Measurements from ENCODE around the gene ARID1B. TPM values are rescaled to one million over a fixed set of nuclear protein-coding genes. Genes with fewer than 3 reads are reported as not detected.

ARID1B gene
- total RNA-seq, 1 experiment from 2014 or later = 63.9 TPM

- intact Hi-C loops (cut with micrococcal nuclease) = no loop called here
- H3K9me3 Mint-ChIP-seq (ENCODE audit: unreplicated experiment) = no peaks in the 10 kb centered on the region
These were observed 75.1 kb downstream of the ARID1B start for GRCh38 chr6:156852147-156852857.

GRCh38 chr6:156852858-156853216 is 75.7 kb downstream of the ARID1B start:
- H3K27ac Mint-ChIP-seq (ENCODE audit: low read depth, unreplicated experiment) = no peak overlapping the region
- intact Hi-C loops (cut with micrococcal nuclease) = no loop called here
- CTCF ChIA-PET = interaction anchor here (0.9 to 1.6 kb wide), 3 partner anchors 12 to 288 kb away, joined by 3 to 4 read pairs (median 3); no protein-coding TSS in a partner anchor
- BruUV-seq (replicated peaks) = no TSS peak
- no peak for DNase-seq (ENCODE audit: unreplicated experiment)
- H3K4me3 Mint-ChIP-seq (ENCODE audit: unreplicated experiment) = no peak overlapping the region
- no peak for TF ChIP-seq CTCF (IDR thresholded peaks at IDR 0.05; ENCODE audit: unreplicated experiment)
- no peaks in the 10 kb centered on the region for H3K9me3 Mint-ChIP-seq (ENCODE audit: unreplicated experiment)
- peaks cover 6% of the 10 kb centered on the region for H3K36me3 Mint-ChIP-seq (ENCODE audit: insufficient read depth, unreplicated experiment)
- no peaks in the 10 kb centered on the region for H3K27me3 Mint-ChIP-seq (ENCODE audit: insufficient read depth, unreplicated experiment)
- POLR2A ChIA-PET = interaction anchor here (0.8 to 1.5 kb wide), 2 partner anchors 16 to 169 kb away, joined by 3 to 4 read pairs; no protein-coding TSS in a partner anchor
- H3K4me1 Mint-ChIP-seq (ENCODE audit: insufficient read depth, unreplicated experiment) = peaks cover 16% of the 10 kb centered on the region

More at GRCh38 chr6:156852147-156852857, 75.1 kb downstream of the ARID1B start:
- no peaks in the 10 kb centered on the region for H3K27me3 Mint-ChIP-seq (ENCODE audit: insufficient read depth, unreplicated experiment)
- TF ChIP-seq CTCF (IDR thresholded peaks at IDR 0.05; ENCODE audit: unreplicated experiment) = no peak
- CTCF ChIA-PET = interaction anchor here (0.9 to 1.6 kb wide), 3 partner anchors 13 to 287 kb away, joined by 3 to 4 read pairs (median 3); no protein-coding TSS in a partner anchor
- no TSS peak for BruUV-seq (replicated peaks)
- H3K4me3 Mint-ChIP-seq (ENCODE audit: unreplicated experiment) = no peak overlapping the region
- peaks cover 6% of the 10 kb centered on the region for H3K36me3 Mint-ChIP-seq (ENCODE audit: insufficient read depth, unreplicated experiment)
- no peak for DNase-seq (ENCODE audit: unreplicated experiment)
- peaks cover 19% of the 10 kb centered on the region for H3K4me1 Mint-ChIP-seq (ENCODE audit: insufficient read depth, unreplicated experiment)
- H3K27ac Mint-ChIP-seq (ENCODE audit: low read depth, unreplicated experiment) = no peak overlapping the region
- POLR2A ChIA-PET = interaction anchor here (0.8 kb wide), 1 partner anchor 15 kb away, joined by 3 read pairs; no protein-coding TSS in a partner anchor

- Mint-ChIP-seq H3K27me3 (ENCODE audit: insufficient read depth, unreplicated experiment) (no peaks in the 10 kb centered on the region), H3K4me3 (ENCODE audit: unreplicated experiment) (no peak overlapping the region), H3K27ac (ENCODE audit: low read depth, unreplicated experiment) (no peak overlapping the region), H3K36me3 (ENCODE audit: insufficient read depth, unreplicated experiment) (peaks cover 6% of the 10 kb centered on the region), H3K4me1 (ENCODE audit: insufficient read depth, unreplicated experiment) (peaks cover 16% of the 10 kb centered on the region), H3K9me3 (ENCODE audit: unreplicated experiment) (no peaks in the 10 kb centered on the region)
- intact Hi-C loops (cut with micrococcal nuclease) = no loop called here
- no TSS peak for BruUV-seq (replicated peaks)
- POLR2A ChIA-PET = interaction anchor here (0.6 to 1.5 kb wide), 2 partner anchors 107 to 168 kb away, joined by 3 to 4 read pairs; no protein-coding TSS in a partner anchor
- no peak for DNase-seq (ENCODE audit: unreplicated experiment)
- CTCF ChIA-PET = interaction anchor here (0.6 kb wide), 1 partner anchor 21 kb away, joined by 4 read pairs; no protein-coding TSS in a partner anchor
- TF ChIP-seq CTCF (IDR thresholded peaks at IDR 0.05; ENCODE audit: unreplicated experiment) = no peak
These were observed 76.6 kb downstream of the ARID1B start for GRCh38 chr6:156853733-156854132.

- DNase-seq (ENCODE audit: unreplicated experiment) = no peak
- intact Hi-C loops (cut with micrococcal nuclease) = no loop called here
- CTCF ChIA-PET = interaction anchor here (0.6 kb wide), 1 partner anchor 53 kb away, joined by 3 read pairs; no protein-coding TSS in a partner anchor
- Mint-ChIP-seq H3K9me3 (ENCODE audit: unreplicated experiment) (no peaks in the 10 kb centered on the region), H3K4me3 (ENCODE audit: unreplicated experiment) (no peak overlapping the region), H3K4me1 (ENCODE audit: insufficient read depth, unreplicated experiment) (peaks cover 16% of the 10 kb centered on the region), H3K27me3 (ENCODE audit: insufficient read depth, unreplicated experiment) (no peaks in the 10 kb centered on the region), H3K36me3 (ENCODE audit: insufficient read depth, unreplicated experiment) (peaks cover 6% of the 10 kb centered on the region), H3K27ac (ENCODE audit: low read depth, unreplicated experiment) (no peak overlapping the region)
- no TSS peak for BruUV-seq (replicated peaks)
- no peak for TF ChIP-seq CTCF (IDR thresholded peaks at IDR 0.05; ENCODE audit: unreplicated experiment)
- POLR2A ChIA-PET = interaction anchor here (0.6 kb wide), 1 partner anchor 107 kb away, joined by 3 read pairs; no protein-coding TSS in a partner anchor
These were observed 77.4 kb downstream of the ARID1B start for GRCh38 chr6:156854466-156855161.

All from MCF 10A (cell line).